ENCODE measurements around the gene MAGI1.

- TF ChIP-seq, protein P1, sequence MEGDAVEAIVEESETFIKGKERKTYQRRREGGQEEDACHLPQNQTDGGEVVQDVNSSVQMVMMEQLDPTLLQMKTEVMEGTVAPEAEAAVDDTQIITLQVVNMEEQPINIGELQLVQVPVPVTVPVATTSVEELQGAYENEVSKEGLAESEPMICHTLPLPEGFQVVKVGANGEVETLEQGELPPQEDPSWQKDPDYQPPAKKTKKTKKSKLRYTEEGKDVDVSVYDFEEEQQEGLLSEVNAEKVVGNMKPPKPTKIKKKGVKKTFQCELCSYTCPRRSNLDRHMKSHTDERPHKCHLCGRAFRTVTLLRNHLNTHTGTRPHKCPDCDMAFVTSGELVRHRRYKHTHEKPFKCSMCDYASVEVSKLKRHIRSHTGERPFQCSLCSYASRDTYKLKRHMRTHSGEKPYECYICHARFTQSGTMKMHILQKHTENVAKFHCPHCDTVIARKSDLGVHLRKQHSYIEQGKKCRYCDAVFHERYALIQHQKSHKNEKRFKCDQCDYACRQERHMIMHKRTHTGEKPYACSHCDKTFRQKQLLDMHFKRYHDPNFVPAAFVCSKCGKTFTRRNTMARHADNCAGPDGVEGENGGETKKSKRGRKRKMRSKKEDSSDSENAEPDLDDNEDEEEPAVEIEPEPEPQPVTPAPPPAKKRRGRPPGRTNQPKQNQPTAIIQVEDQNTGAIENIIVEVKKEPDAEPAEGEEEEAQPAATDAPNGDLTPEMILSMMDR (IDR thresholded peaks at IDR 0.05; ENCODE audit: insufficient read depth, low read length) = no peak
- TF ChIP-seq, protein P2, sequence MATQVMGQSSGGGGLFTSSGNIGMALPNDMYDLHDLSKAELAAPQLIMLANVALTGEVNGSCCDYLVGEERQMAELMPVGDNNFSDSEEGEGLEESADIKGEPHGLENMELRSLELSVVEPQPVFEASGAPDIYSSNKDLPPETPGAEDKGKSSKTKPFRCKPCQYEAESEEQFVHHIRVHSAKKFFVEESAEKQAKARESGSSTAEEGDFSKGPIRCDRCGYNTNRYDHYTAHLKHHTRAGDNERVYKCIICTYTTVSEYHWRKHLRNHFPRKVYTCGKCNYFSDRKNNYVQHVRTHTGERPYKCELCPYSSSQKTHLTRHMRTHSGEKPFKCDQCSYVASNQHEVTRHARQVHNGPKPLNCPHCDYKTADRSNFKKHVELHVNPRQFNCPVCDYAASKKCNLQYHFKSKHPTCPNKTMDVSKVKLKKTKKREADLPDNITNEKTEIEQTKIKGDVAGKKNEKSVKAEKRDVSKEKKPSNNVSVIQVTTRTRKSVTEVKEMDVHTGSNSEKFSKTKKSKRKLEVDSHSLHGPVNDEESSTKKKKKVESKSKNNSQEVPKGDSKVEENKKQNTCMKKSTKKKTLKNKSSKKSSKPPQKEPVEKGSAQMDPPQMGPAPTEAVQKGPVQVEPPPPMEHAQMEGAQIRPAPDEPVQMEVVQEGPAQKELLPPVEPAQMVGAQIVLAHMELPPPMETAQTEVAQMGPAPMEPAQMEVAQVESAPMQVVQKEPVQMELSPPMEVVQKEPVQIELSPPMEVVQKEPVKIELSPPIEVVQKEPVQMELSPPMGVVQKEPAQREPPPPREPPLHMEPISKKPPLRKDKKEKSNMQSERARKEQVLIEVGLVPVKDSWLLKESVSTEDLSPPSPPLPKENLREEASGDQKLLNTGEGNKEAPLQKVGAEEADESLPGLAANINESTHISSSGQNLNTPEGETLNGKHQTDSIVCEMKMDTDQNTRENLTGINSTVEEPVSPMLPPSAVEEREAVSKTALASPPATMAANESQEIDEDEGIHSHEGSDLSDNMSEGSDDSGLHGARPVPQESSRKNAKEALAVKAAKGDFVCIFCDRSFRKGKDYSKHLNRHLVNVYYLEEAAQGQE (IDR thresholded peaks at IDR 0.05; ENCODE audit: insufficient replicate concordance, low read depth) = no peak
- TF ChIP-seq POLR2AphosphoS5 (IDR thresholded peaks at IDR 0.05; ENCODE audit: low read depth) (no peak), GABPA (IDR thresholded peaks at IDR 0.05; ENCODE audit: low read depth) (no peak)
Measured at GRCh38 chr3:65642883-65643282, 395.8 kb downstream of the MAGI1 start.

Data from HL-60 (cell line).